ENCODE data around the gene LAMA5.

The LAMA5 gene

DNA sequence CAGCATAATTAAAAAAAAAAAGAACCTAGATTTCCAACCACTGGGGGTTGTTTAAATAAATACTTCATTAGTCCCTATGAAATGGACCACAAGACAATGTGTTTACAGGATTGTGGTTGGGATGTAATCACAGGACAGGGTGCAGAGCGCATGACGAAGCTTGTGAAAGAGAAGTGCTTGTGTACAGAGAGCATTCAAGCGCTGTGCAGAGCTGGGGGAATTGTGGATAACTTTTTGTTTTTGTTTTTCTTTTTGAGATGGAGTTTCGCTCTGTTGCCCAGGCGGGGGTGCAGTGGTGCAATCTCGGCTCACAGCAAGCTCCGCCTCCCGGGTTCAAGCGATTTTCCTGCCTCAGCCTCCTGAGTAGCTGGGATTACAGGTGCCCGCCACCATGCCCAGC is 22.3 kb downstream of the LAMA5 start:
- 93% methylated on average over 10 of the region's 10 CpGs for WGBS, 2 experiments
- peaks cover 15% of the 10 kb centered on the region for H3K36me3 ChIP-seq (ENCODE audit: control insufficient read depth, insufficient read depth, low read length)
- H3K27me3 ChIP-seq (ENCODE audit: control insufficient read depth, insufficient read depth, low read length, poor library complexity, severe bottlenecking) = no peaks in the 10 kb centered on the region
- H3K27ac ChIP-seq (ENCODE audit: insufficient read depth, low read depth, low read length, poor library complexity, severe bottlenecking) = no peak overlapping the region
- H3K4me1 ChIP-seq (ENCODE audit: control insufficient read depth, insufficient read depth, low read length) = no peaks in the 10 kb centered on the region
- H3K4me3 ChIP-seq (ENCODE audit: insufficient read depth, low read depth, low read length) = no peak overlapping the region
- H3K9me3 ChIP-seq (ENCODE audit: control insufficient read depth, low read length) = no peaks in the 10 kb centered on the region

DNA sequence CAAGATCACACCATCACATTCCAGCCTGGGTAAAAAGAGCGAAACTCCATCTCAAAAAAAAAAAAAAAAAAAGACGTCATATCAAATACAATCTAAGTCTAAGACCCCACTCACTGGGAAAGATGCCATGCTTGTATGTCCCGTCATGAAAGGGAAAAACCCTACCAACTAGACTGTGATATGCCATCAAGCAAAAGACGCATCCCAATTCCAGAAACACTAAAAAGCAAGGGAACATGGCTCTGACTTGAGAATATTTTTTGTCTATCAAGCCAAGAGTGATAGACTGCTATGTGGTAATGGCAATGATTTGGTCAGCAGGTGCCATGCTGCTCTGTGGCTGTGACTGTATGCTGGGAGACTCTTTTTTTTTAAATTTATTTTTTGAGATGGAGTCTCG is 23.0 kb downstream of the LAMA5 start:
- H3K4me1 ChIP-seq (ENCODE audit: control insufficient read depth, insufficient read depth, low read length) = no peaks in the 10 kb centered on the region
- no peaks in the 10 kb centered on the region for H3K27me3 ChIP-seq (ENCODE audit: control insufficient read depth, insufficient read depth, low read length, poor library complexity, severe bottlenecking)
- no peak overlapping the region for H3K27ac ChIP-seq (ENCODE audit: insufficient read depth, low read depth, low read length, poor library complexity, severe bottlenecking)
- H3K9me3 ChIP-seq (ENCODE audit: control insufficient read depth, low read length) = no peaks in the 10 kb centered on the region
- 94 to 97% methylated on average over 5 of the region's 5 CpGs for WGBS, 2 experiments
- H3K36me3 ChIP-seq (ENCODE audit: control insufficient read depth, insufficient read depth, low read length) = peaks cover 16% of the 10 kb centered on the region
- no peak overlapping the region for H3K4me3 ChIP-seq (ENCODE audit: insufficient read depth, low read depth, low read length)

DNA sequence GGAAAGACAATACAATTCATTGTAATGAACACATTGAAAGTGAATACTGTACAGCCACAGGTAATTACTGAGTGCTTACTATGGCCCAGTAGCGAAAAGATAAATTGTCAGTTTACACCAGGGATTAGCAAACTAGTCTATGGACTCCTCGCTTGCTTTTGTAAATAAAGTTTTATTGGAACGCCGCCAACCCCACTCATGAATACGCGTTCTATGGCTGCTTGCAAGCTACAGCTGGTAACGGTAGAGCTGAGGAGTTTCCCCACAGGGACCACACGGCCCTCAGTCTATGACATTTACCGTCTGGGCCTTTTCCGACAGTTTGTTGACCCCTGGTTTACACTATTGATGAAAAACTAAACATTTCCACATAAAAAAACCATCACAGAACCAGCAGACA is 24.2 kb downstream of the LAMA5 start:
- Histone ChIP-seq H3K4me1 (ENCODE audit: control insufficient read depth, insufficient read depth, low read length) (no peaks in the 10 kb centered on the region), H3K4me3 (ENCODE audit: insufficient read depth, low read depth, low read length) (no peak overlapping the region), H3K9me3 (ENCODE audit: control insufficient read depth, low read length) (no peaks in the 10 kb centered on the region), H3K27ac (ENCODE audit: insufficient read depth, low read depth, low read length, poor library complexity, severe bottlenecking) (no peak overlapping the region), H3K36me3 (ENCODE audit: control insufficient read depth, insufficient read depth, low read length) (peaks cover 22% of the 10 kb centered on the region), H3K27me3 (ENCODE audit: control insufficient read depth, insufficient read depth, low read length, poor library complexity, severe bottlenecking) (no peaks in the 10 kb centered on the region)
- 95 to 97% methylated on average over 10 of the region's 10 CpGs for WGBS, 2 experiments

DNA sequence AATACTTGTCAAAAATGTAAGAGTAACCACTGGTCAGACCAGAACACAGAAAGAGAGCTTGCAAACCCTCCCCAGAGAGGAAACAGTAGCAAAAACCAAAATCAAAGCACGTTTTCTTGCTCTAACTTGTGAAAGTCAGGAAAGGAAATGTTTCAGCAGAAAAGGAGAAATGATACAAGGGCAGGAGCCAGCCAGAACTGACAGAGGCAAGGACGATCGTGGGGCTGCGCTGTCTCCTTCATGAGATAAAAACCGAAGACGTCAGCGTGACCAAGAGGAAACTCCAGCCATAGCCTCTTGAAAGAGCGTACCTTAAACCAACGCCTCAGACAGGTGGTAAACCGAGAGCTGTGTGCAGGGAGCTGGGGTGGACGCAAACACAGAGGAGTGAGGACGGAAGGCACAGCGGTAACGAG is 27.5 kb downstream of the LAMA5 start:
- Histone ChIP-seq H3K27ac (ENCODE audit: insufficient read depth, low read depth, low read length, poor library complexity, severe bottlenecking) (no peak overlapping the region), H3K9me3 (ENCODE audit: control insufficient read depth, low read length) (no peaks in the 10 kb centered on the region), H3K4me3 (ENCODE audit: insufficient read depth, low read depth, low read length) (no peak overlapping the region), H3K4me1 (ENCODE audit: control insufficient read depth, insufficient read depth, low read length) (no peaks in the 10 kb centered on the region), H3K27me3 (ENCODE audit: control insufficient read depth, insufficient read depth, low read length, poor library complexity, severe bottlenecking) (no peaks in the 10 kb centered on the region), H3K36me3 (ENCODE audit: control insufficient read depth, insufficient read depth, low read length) (peaks cover 21% of the 10 kb centered on the region)
- 89 to 90% methylated on average over 14 of the region's 14 CpGs for WGBS, 2 experiments

DNA sequence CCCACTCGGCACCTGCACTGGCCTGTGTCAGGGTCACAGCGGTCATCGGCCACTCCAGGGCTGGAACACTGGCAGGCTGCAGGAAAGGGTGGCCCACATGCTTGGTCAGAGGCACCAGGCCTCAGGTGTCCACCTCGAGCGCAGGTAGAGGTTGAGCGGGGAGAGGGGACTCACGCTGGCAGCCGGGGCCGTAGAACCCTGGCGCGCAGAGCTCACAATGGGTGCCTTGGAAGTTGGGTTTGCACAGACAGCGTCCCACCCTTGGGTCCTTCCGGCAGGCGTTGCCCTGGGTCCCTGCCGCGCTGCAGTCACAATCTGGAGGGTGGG is 28.9 kb downstream of the LAMA5 start:
- Histone ChIP-seq H3K27ac (ENCODE audit: insufficient read depth, low read depth, low read length, poor library complexity, severe bottlenecking) (no peak overlapping the region), H3K4me3 (ENCODE audit: insufficient read depth, low read depth, low read length) (no peak overlapping the region), H3K27me3 (ENCODE audit: control insufficient read depth, insufficient read depth, low read length, poor library complexity, severe bottlenecking) (no peaks in the 10 kb centered on the region), H3K9me3 (ENCODE audit: control insufficient read depth, low read length) (no peaks in the 10 kb centered on the region), H3K36me3 (ENCODE audit: control insufficient read depth, insufficient read depth, low read length) (peaks cover 23% of the 10 kb centered on the region), H3K4me1 (ENCODE audit: control insufficient read depth, insufficient read depth, low read length) (no peaks in the 10 kb centered on the region)
- WGBS, 2 experiments = 95% methylated on average over 16 of the region's 16 CpGs

DNA sequence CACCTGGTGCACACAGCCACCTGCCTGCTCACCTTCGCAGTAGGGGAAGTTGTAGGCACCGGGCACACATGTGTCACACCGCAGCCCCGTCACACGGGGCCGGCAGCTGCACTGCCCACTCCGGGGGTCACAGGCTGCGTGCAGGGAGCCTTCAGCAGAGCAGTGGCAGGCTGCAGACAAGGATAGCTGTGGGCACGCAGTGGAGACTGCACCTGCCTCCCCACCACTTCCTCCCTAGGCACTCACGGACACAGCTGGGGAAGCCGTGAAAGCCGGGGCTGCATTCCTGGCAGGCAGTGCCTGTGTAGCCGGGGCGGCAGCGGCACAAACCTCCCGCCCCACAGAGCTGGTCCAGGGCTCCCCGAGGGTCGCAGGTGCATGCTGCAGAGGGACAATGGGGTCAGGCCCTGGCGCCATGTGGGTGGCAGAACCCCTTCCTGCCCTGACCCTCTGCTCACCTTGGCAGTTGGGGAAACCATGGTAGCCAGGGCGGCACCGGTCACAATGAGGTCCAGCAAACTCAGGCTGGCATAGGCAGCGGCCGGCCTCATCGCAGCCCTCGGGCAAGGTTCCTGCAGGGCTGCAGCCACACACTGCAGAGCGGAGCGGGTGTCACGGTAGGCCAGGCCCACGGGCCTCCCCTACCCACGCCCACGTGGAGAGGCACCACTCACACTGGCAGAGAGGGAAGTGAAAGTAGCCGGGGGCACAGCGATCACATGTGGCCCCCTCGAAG is 29.4 kb downstream of the LAMA5 start:
- WGBS, 2 experiments = 95 to 97% methylated on average over 34 of the region's 34 CpGs
- Histone ChIP-seq H3K27ac (ENCODE audit: insufficient read depth, low read depth, low read length, poor library complexity, severe bottlenecking) (no peak overlapping the region), H3K4me3 (ENCODE audit: insufficient read depth, low read depth, low read length) (no peak overlapping the region), H3K9me3 (ENCODE audit: control insufficient read depth, low read length) (no peaks in the 10 kb centered on the region), H3K27me3 (ENCODE audit: control insufficient read depth, insufficient read depth, low read length, poor library complexity, severe bottlenecking) (no peaks in the 10 kb centered on the region), H3K4me1 (ENCODE audit: control insufficient read depth, insufficient read depth, low read length) (no peaks in the 10 kb centered on the region), H3K36me3 (ENCODE audit: control insufficient read depth, insufficient read depth, low read length) (peaks cover 28% of the 10 kb centered on the region)

DNA sequence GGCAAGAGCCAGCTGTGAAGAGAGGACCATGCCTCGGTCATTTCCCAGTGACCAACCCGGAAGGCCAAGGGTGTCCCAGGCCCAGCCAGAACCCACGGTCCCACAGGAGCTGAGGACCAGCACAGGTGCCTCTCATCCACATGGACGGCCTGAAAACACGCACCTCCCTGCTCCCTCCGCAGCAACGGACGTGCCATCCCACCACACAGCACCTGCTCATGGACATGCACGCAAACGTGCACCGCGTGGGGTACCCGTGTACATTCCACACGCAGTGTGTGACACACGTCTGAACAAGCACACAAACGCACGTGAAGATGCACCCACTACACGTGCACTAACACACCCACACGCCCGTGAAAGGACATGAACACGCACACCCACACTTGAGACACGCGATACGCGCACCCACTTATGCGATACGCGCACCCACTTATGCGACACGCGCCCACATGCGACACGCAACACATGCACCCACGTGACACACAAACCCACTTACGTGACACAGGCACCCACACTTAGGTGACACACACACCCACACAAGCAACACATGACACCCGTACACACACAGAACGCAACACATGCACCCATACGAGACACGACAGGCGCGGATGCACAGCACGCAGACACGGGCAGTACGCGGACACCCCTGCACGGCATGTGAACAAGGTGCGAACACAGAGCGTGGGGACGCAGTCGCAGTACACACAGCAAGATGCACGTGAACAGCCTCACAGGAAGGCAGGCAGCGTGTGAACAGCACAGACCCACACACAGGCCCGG is 30.1 kb downstream of the LAMA5 start:
- H3K36me3 ChIP-seq (ENCODE audit: control insufficient read depth, insufficient read depth, low read length) = peaks cover 34% of the 10 kb centered on the region
- H3K9me3 ChIP-seq (ENCODE audit: control insufficient read depth, low read length) = no peaks in the 10 kb centered on the region
- no peaks in the 10 kb centered on the region for H3K4me1 ChIP-seq (ENCODE audit: control insufficient read depth, insufficient read depth, low read length)
- no peak overlapping the region for H3K27ac ChIP-seq (ENCODE audit: insufficient read depth, low read depth, low read length, poor library complexity, severe bottlenecking)
- WGBS, 2 experiments = 95 to 96% methylated on average over 53 of the region's 53 CpGs
- no peaks in the 10 kb centered on the region for H3K27me3 ChIP-seq (ENCODE audit: control insufficient read depth, insufficient read depth, low read length, poor library complexity, severe bottlenecking)
- no peak overlapping the region for H3K4me3 ChIP-seq (ENCODE audit: insufficient read depth, low read depth, low read length)

DNA sequence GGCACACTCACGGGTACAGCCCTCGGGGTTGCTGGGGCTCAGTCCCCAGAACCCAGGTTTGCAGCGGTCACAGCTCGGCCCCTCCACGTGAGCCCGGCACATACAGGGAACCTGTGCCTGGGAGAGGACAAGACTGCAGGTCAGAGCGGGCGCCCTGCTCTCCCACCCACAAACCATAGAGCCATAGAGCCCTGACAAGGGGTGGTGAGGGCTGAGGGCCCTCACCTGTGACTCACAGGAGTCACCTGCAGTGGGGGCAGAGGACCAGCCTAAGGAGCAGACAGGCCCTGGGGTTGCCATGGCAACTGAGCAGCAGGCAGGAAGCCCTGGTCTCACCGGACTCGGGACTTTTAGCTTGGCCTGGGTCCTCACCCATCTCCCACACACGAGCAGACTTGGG is 30.8 kb downstream of the LAMA5 start:
- Histone ChIP-seq H3K4me3 (ENCODE audit: insufficient read depth, low read depth, low read length) (no peak overlapping the region), H3K9me3 (ENCODE audit: control insufficient read depth, low read length) (no peaks in the 10 kb centered on the region), H3K4me1 (ENCODE audit: control insufficient read depth, insufficient read depth, low read length) (no peaks in the 10 kb centered on the region), H3K36me3 (ENCODE audit: control insufficient read depth, insufficient read depth, low read length) (peaks cover 37% of the 10 kb centered on the region), H3K27me3 (ENCODE audit: control insufficient read depth, insufficient read depth, low read length, poor library complexity, severe bottlenecking) (no peaks in the 10 kb centered on the region), H3K27ac (ENCODE audit: insufficient read depth, low read depth, low read length, poor library complexity, severe bottlenecking) (no peak overlapping the region)
- 93 to 94% methylated on average over 11 of the region's 11 CpGs for WGBS, 2 experiments

DNA sequence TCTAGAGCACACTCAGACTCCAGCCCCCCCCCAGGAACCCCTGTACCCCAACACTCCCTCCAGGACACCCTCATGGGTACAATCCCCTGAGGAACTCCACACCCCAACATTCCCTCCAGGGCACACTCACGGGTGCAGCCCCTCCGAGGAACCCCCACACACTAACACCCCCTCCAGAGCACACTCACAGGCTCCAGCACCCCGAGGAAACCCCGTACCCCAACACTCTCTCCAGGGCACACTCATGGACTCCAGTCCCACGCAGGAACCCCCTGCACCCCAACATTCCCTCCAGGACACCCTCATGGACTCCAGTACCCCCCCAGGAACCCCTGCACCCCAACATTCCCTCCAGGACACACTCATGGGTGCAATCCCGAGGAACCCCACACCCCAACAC is 31.6 kb downstream of the LAMA5 start:
- Histone ChIP-seq H3K4me3 (ENCODE audit: insufficient read depth, low read depth, low read length) (no peak overlapping the region), H3K36me3 (ENCODE audit: control insufficient read depth, insufficient read depth, low read length) (peaks cover 38% of the 10 kb centered on the region), H3K27me3 (ENCODE audit: control insufficient read depth, insufficient read depth, low read length, poor library complexity, severe bottlenecking) (no peaks in the 10 kb centered on the region), H3K9me3 (ENCODE audit: control insufficient read depth, low read length) (no peaks in the 10 kb centered on the region), H3K27ac (ENCODE audit: insufficient read depth, low read depth, low read length, poor library complexity, severe bottlenecking) (no peak overlapping the region), H3K4me1 (ENCODE audit: control insufficient read depth, insufficient read depth, low read length) (no peaks in the 10 kb centered on the region)
- 93 to 94% methylated on average over 6 of the region's 6 CpGs for WGBS, 2 experiments

DNA sequence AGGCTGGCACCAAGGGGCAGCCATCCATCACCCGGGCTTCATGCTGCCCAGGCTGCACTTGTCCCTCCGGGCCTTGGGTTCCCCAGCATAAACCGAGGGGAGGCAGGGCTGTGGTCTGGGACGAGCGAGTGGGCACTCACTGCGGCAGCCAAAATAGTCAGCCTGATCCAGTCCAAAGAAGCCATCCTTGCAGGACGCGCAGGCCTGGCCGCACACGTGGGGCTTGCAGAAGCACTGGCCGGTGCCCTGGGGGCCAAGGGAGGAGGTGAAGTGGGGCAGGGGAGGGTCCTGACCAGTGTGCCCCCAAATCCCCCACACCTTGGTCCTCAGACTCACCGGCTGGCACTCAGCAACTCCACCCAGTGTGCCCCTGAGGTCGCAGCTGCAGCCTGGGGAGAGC is 32.2 kb downstream of the LAMA5 start:
- Histone ChIP-seq H3K36me3 (ENCODE audit: control insufficient read depth, insufficient read depth, low read length) (peaks cover 36% of the 10 kb centered on the region), H3K27ac (ENCODE audit: insufficient read depth, low read depth, low read length, poor library complexity, severe bottlenecking) (no peak overlapping the region), H3K4me1 (ENCODE audit: control insufficient read depth, insufficient read depth, low read length) (no peaks in the 10 kb centered on the region), H3K4me3 (ENCODE audit: insufficient read depth, low read depth, low read length) (no peak overlapping the region), H3K9me3 (ENCODE audit: control insufficient read depth, low read length) (no peaks in the 10 kb centered on the region), H3K27me3 (ENCODE audit: control insufficient read depth, insufficient read depth, low read length, poor library complexity, severe bottlenecking) (no peaks in the 10 kb centered on the region)
- 92 to 95% methylated on average over 13 of the region's 13 CpGs for WGBS, 2 experiments

Measured in ectodermal cell (in vitro differentiated cells).